Left ventricle myocardium superior (tissue), 1 donor: ENCODE measurements around the gene GAS2. TPM values are rescaled to one million over a fixed set of nuclear protein-coding genes. Genes with fewer than 3 reads are reported as not detected.
"Not testable (repeated sequence)": the region's sequence is repeated elsewhere in the genome, so short reads cannot be mapped to it uniquely, and the experiment has no call there.

Experiments used
- ATAC-seq: fragments of 200-7000 bp; cut with Tn5 transposase; one replicate; pipeline ENCODE4 v1.9.1; 2020; ENCODE audit warnings: mild to moderate bottlenecking, moderate library complexity
- DNase-seq: peaks from one replicate; pipeline ENCODE4 v3.0.0-alpha.2; 2020
- intact Hi-C: fragments of 100-400 bp; cut with micrococcal nuclease; formaldehyde crosslinking; loops from one replicate; pipeline ENCODE4 v1.11.0; 2022
- long read RNA-seq: library from polyadenylated mRNA; unstranded; transcript quantifications from one replicate; pipeline ENCODE4 v2.0.0, GENCODE V29; 2021
- total RNA-seq: library from RNA; stranded (reverse); fragmentation: NEBNext Ultra II Directional; extraction: Animal tissue kit (Norgen Biotek cat#: 25700); gene quantifications from one replicate; pipeline ENCODE4 v1.2.1, GENCODE V29; 2021
- donor health status: DM: no; HTN: yes; CAD: no; lungs with severe emphysema.

Gene GAS2
- 13.0 TPM for total RNA-seq
- long read RNA-seq, transcript GAS2-211 (1 exons, 895 nt) = major isoform, 6 of 15 reads
- long read RNA-seq, partial matches to known transcripts = 0 of 15 reads
- long read RNA-seq, other reads (novel, unspliced or antisense) = 5 of 15 reads

DNA sequence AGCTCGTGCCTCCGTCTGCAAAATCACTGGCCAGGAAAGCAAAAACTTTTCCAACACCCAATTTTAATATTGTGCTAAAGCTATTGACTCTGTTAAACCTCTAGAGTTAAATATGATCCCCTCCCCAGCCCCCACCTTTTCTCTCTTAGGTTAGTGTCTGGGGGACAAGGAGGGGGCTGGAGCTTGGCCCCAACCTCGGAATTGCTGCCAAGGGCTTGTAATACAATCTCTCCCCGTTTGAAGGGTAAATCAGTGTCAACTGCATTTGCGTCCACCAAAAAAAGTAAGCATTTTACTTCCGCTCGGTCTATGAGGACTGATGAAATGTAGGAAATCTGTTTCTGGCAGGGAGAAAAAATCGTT is at the start of gene GAS2:
TSS of gene GAS2 (plus strand) at position 287 of the 363 bp plus-strand sequence. CDS start 8,259 bp downstream, outside the sequence.
- intact Hi-C loops = no loop called here
- no peak for DNase-seq
- peak; percentile 42 for ATAC-seq

DNA sequence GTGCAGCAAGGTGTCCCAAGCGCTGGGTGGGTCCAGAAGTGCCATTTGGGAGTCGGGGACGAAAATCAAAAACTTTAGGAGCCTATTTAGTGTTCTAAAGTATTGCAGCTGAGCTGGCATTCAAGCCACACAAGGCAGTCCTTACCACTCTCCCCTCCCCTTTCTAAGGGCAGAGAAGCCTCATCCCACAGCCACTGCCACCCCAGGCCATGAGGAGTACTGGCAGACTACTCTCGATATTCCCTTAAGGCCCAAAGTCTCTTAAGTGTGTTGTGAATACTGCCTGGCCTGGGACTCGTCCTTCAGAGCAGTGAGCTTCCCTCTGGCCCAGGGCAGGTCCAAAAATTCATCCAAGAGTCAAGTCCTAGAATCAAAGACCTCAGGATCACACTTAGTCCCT is 48.5 kb upstream of the GAS2 start:
- intact Hi-C loops = no loop called here
- DNase-seq (no peak), ATAC-seq (no peak)

DNA sequence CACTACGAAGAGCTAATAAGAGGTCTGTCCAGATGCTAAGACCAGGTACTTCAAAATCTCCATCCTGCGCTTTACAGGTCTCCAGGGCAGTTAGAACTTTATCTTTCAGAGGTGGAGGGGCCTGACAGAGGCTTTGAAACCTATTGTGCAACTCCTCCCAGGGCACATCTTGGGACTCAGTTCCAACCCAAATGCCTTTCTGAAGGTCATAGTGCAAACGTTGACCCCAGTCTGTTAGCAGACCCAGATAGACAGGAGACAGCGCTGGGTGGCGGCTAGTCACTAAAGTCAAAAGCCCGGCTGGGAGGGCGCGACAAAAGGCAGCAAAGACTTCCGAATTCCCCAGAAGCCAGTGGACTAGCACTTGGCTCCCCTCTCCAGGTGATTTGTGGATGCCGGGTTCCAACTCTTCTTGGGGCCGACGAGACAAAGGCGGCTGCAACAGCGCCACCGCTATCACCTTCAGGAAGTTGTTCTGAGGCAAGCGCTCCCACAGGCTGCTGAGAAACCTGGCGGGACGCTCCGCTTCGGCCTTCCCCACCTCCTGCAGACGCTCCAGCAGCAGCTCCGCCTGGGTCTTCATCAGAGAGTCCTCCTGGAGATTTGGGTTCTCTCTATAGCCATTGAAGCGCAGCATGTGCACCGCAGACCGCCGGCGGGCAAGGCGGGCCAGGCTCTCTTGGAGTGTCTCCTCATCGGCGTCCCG is 41.5 kb upstream of the GAS2 start:
- ATAC-seq = peak; percentile 86
- intact Hi-C loops = loop anchor here (10.0 kb wide), 1 partner anchor 190 kb away; no protein-coding TSS in a partner anchor
- peak; percentile 71 for DNase-seq

DNA sequence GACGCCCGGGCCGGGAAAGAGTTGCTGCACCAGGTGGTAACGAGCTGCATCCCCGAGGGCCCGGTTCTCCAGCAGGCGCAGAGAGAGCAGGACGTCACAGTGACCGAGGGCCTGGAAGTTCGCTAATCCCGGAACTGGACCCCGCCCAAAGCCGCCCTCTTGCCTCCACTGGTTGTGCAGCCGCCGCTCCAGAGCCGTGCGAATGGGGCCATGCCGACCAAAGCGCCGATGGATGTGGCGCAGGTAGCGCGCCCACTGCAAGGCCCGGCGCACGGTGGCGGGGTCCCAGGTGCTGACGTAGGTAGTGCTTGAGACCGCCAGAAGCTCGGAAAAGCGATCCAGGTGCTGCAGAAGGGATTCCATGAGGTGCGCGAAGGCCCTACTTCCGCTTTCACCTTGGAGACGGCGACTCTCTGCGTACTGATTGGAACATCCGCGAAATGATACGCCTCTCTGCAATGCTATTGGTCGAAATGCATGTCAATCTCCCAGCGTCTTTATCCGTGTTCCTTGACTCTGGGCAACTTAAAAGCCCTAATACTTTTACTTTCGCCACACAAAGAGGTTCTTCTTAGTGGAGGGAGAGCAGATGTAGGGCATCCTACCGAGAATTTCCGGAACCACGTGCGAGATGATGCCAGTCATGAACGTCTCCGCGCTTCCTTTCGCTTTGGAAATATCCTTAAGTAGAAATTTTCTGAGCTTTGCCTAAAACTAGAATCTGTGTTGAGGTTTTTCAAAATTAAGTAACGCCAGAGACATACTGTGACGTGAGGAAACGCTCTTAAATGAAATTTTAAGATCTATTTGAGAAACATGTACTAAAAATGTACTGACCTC is 40.7 kb upstream of the GAS2 start, which contains the start of gene FANCF:
TSS of gene FANCF (minus strand) at position 376 of the 840 bp plus-strand sequence. CDS start at position 363, 13 bp downstream.
- DNase-seq (peak; percentile 91), ATAC-seq (peak; percentile 99)
- intact Hi-C loops = loop anchor here (10.0 kb wide), 1 partner anchor 191 kb away; no protein-coding TSS in a partner anchor

DNA sequence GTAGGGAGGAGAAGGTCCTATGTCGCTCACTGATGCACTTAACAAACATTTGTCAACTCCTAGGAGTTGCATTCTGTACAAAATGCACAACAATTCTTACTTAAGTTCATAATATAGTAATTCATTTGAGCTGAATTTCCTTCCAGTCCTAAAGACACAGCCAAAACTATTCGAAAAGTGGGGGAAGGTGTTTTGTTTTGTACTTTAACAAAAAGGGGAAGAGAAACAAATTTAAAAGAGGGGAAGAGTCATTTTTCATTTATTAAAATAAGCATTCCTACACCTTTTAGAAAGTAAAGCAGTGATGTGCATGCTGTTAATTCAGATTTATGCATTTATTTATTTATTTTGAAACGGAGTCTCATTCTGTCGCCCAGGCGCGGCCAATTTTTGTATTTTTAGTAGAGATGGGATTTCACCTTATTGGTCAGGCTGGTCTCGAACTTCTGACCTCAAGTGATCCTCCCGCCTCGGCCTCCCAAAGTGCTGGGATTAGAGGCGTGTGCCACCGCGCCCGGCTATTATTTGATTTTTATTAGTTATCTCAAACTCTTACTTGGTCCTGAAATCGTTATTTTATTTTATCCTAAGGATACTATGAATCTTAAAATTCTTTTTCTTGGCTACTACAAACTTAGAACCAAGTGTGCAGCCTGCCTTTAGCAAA is 39.7 kb upstream of the GAS2 start:
- intact Hi-C loops = loop anchor here (10.0 kb wide), 1 partner anchor 192 kb away; no protein-coding TSS in a partner anchor
- no peak for DNase-seq
- no peak for ATAC-seq

DNA sequence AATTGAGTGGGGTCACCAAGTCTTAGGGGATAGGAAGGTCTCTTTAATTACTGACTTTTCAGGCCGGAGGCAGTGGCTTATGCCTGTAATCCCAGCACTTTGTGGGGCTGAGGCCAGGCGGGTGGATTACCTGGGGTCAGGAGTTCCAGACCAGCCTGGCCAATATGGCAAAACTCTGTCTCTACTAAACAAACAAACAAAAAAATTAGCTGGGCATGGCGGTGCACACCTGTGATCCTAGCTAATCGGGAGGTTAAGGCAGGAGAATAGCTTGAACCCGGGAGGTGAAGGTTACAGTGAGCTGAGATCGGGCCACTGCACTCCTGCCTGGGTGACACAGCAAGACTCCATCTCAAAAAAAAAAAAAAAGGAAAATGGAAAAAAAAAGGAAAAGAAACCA is 39.0 kb upstream of the GAS2 start:
- DNase-seq (no peak), ATAC-seq (no peak)
- intact Hi-C loops = loop anchor here (10.0 kb wide), 1 partner anchor 193 kb away; no protein-coding TSS in a partner anchor

- intact Hi-C loops = no loop called here
- DNase-seq (no peak), ATAC-seq (no peak)
These were observed 33.0 kb upstream of the GAS2 start for GRCh38 chr11:22633354-22633902.

DNA sequence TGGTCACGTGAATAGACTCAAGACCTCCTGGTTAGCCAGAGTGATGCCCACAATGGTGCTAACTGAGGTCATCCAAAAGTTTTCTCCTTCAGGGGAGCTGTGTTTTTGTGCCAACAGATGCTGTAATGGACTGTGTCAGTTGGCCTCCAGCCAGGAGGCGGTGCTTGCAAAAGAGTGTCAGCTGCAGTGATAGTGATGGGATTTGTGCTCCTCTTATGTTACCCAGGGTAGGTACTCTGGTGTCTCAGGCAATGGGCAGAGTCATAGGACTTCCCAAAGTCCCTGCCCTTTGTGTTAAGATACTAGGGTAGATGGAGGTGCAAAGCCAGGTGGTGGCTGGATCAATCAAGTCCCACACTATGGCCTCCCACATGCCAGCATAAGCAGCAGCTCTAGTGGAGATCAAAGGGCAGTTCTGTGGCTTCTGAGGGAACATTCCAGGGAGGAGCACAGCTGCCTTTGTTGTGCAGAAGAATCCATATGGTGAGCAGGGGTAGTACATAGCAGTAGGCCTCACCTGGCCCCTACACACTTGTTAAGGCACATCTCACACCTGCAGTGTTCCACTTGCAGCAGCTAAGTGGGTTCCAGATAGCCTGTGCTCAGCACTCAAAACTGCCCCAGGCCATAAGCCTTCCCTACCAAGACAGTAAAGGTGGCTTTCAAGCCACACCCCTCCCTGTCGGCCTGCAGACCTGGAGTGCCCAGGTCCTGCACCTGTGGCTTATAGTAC is 31.3 kb upstream of the GAS2 start:
- DNase-seq (peak; percentile 28), ATAC-seq (no peak)
- intact Hi-C loops = no loop called here

DNA sequence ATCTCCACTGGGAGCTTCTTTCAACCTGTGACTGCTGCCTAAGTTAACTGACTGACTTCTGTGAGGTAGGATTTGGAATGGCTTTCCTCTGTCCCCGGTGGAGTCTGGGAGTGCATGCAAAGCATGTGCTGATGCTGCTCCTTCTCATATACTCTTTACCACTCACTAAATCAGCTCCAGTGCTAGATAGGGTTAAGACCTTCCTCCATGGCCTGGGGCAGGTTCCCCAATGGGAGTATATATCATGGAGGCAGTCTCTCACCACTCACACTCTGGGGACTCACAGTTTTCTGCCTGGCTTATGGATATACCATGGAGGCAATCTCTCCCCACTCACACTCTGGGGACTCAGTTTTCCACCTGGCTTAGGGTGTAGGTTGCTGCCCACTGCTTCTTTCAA is 30.7 kb upstream of the GAS2 start:
- DNase-seq = no peak
- intact Hi-C loops = no loop called here
- ATAC-seq = no peak

DNA sequence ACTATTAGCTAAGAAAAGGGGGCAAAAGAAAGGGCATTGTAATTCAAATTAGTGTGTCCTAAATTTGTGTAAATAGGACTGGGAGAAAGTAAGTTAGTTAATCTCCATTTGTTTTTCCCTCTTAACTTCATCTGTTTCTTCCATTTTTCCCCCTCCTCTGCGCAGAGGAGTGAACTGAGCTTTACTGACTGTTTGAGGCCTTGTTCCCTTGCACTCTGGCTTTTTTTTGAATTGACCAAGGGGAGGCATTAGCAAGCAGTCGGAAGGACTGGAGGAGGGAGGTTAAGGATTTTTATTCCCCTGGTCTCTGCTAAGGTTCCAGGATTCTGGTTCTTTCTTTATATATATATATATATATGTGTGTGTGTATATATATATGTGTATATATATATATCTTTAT is 25.5 kb upstream of the GAS2 start:
- intact Hi-C loops = no loop called here
- ATAC-seq (no peak), DNase-seq (no peak)

GRCh38 chr11:22641559-22641958 is 24.9 kb upstream of the GAS2 start:
- DNase-seq = no peak
- ATAC-seq = no peak
- intact Hi-C loops = no loop called here

GRCh38 chr11:22652346-22652745 is 14.1 kb upstream of the GAS2 start:
- intact Hi-C loops, DNase-seq, ATAC-seq: not testable (repeated sequence)

GRCh38 chr11:22656130-22656529 is 10.3 kb upstream of the GAS2 start:
- DNase-seq (no peak), ATAC-seq (no peak)
- intact Hi-C loops = no loop called here

DNA sequence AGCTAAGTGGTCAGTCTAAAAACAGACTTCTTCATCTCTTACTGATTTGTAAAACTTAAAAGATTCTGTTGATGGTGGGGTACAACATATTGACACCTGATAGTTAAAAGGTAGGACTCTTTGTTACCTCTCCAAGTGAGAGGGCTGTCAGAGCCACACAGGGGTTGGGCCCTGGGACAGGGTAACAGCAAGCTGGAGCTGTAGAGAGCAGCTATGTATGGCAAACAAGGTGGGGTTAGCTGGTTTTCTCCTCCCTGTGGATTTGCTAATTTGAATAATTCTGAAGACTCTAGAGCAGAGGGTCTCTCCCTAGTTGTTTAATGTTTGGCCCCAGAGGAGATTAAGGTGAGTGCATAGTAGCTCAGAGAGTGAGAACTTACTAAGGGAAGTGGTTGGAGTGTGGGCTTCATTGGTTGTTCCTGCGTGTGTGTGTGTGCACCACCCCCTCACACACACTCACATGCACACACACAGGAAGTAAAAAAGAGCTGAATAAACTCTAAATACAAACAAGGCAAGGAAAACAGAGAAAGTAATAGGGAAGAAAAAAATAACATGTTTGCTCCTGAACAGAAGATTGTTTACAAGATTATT is 9.2 kb upstream of the GAS2 start:
- ATAC-seq (no peak), DNase-seq (no peak)
- intact Hi-C loops = no loop called here

- ATAC-seq (no peak), DNase-seq (no peak)
- intact Hi-C loops = no loop called here
These were observed 6.6 kb upstream of the GAS2 start for GRCh38 chr11:22659783-22660182.

DNA sequence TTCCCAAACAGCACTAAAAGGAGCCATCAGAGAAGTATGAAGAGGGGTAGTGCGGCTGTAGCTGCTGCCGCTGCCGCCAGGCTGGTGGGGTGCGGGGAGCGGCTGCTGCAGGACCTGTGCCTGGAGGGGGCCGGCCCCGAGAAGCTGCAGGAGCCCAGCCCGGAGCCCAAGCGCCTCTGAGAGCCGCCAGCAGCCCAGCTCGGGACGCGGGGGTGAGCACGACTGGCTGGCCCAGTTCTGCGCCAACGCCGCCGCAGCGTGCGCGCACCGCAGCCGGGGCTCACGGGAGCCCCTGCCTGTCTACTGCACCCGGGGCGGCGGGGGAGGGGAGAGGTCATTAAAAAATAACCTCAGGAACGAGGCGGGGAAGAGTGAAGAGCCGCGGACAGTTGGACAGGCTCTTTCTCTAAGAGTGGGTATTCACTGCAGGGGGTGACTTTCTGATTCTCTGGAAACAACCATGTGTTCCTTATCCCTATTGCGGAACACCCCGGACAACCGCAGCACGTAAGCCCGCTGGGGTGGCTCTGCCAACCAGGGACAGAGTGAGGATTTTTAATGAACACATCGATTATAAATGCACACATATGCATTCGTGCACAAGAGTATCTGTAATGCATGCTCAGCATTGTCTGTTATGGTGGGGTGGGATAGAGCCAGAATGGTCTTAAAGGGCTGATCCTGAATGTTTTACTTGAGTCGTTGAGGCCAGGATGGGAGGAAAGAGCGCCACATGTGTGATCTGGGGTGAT is 453 bp downstream of the GAS2 start:
- intact Hi-C loops = no loop called here
- DNase-seq = peak; percentile 80

GRCh38 chr11:22668005-22668796 is 1.8 kb downstream of the GAS2 start:
- ATAC-seq (no peak), DNase-seq (no peak)
- intact Hi-C loops = no loop called here

More for the DNA sequence above, 453 bp downstream of the GAS2 start:
- peak; percentile 94 for ATAC-seq
